ENCODE data around the gene MTCH2.

GRCh38 chr11:47689480-47689879, 47.1 kb upstream of the MTCH2 start:
- TF ChIP-seq CTCF (IDR thresholded peaks at IDR 0.05; ENCODE audit: low read depth, low read length) (no peak), POLR2A (IDR thresholded peaks at IDR 0.05; ENCODE audit: extremely low read depth, insufficient read length) (no peak), MYC (IDR thresholded peaks at IDR 0.05; ENCODE audit: low read depth, low read length) (no peak)
